Breast epithelium (tissue), 4 donors: ENCODE data around the gene CHN2. TPM values are rescaled to one million over a fixed set of nuclear protein-coding genes. Genes with fewer than 3 reads are reported as not detected.

Experiments
- DNase-seq, 2 donors: peaks; one replicate each; pipeline ENCODE4 v3.0.0-alpha.2; 2019; ENCODE audit warnings: low spot score in 2 of 2
- H3K27ac ChIP-seq, 2 donors: fragments of 200-600 bp; sonication (generic) in 1 of 2; one replicate each; pipeline ENCODE4 v1.5.1; 2016 to 2019; ENCODE audit warnings: mild to moderate bottlenecking in 1 of 2
- H3K27me3 ChIP-seq, 2 donors: fragments of 200-600 bp; sonication (generic) in 1 of 2; one replicate each; pipeline versions ENCODE4 v1.5.1 to v1.6.0; 2017 to 2019; ENCODE audit warnings: control low read depth in 1 of 2, mild to moderate bottlenecking in 1 of 2
- H3K36me3 ChIP-seq: fragments of 200-600 bp; one replicate; pipeline ENCODE4 v1.5.1; 2019
- H3K4me1 ChIP-seq, 2 donors: fragments of 200-600 bp; sonication (generic); one replicate each; pipeline ENCODE4 v1.5.1; 2016 to 2019; ENCODE audit warnings: control low read depth in 1 of 2
- H3K4me3 ChIP-seq, 3 donors: fragments of 200-600 bp; sonication (generic); 1 replicate in 2 of 3; 2 replicates in 1 of 3; pipeline ENCODE4 v1.5.1; 2016 to 2019; ENCODE audit warnings: mild to moderate bottlenecking in 3 of 3, moderate library complexity in 2 of 3
- H3K9me3 ChIP-seq, 2 donors: fragments of 200-600 bp; sonication (generic) in 1 of 2; one replicate each; pipeline ENCODE4 v1.5.1; 2016 to 2019; ENCODE audit warnings: control low read depth in 1 of 2
- CTCF ChIP-seq, 3 donors: fragments of 450-650 bp; IDR thresholded peaks; one replicate each; pipeline ENCODE4 v1.5.1; 2016 to 2017; ENCODE audit warnings: antibody characterized with exemption in 3 of 3, mild to moderate bottlenecking in 3 of 3, moderate library complexity in 3 of 3
- POLR2A ChIP-seq: fragments of 450-650 bp; IDR thresholded peaks from one replicate; pipeline ENCODE4 v1.6.1; 2016; ENCODE audit warnings: antibody characterized with exemption, mild to moderate bottlenecking, moderate library complexity
- POLR2AphosphoS5 ChIP-seq, 3 donors: sonication (generic); formaldehyde crosslinking; IDR thresholded peaks; one replicate each; pipeline ENCODE4 v1.6.1; 2017; ENCODE audit warnings: antibody characterized with exemption in 3 of 3
- intact Hi-C: fragments of 100-400 bp; cut with DNase I; formaldehyde crosslinking; loops from one replicate; pipeline ENCODE4 v1.15.1; 2023; ENCODE audit warnings: low total_unique reads
- total RNA-seq, 3 donors: library from RNA; depleted of rRNA; stranded (reverse); fragments of >200 nt; gene quantifications; one replicate each; pipeline ENCODE4 v1.1.0, GENCODE V29; 2016

The CHN2 gene
- total RNA-seq, 3 donors from 2014 or later, result 6.3 to 17.1 (median 7.9) TPM

GRCh38 chr7:29167721-29168120 lies 26.9 kb upstream of the CHN2 start:
- no peak for DNase-seq
- no peaks in the 10 kb centered on the region for H3K4me1 ChIP-seq
- peaks cover 0 to 12% of the 10 kb centered on the region in 2 donors for H3K9me3 ChIP-seq
- TF ChIP-seq POLR2AphosphoS5 (IDR thresholded peaks at IDR 0.05), result no peak
- TF ChIP-seq CTCF (IDR thresholded peaks at IDR 0.05), result no peak
- no peak for TF ChIP-seq POLR2A
- intact Hi-C loops, result no loop called here
- no peaks in the 10 kb centered on the region for H3K36me3 ChIP-seq
- H3K27me3 ChIP-seq, result no peaks in the 10 kb centered on the region
- no peak overlapping the region for H3K4me3 ChIP-seq
- no peak overlapping the region for H3K27ac ChIP-seq

- H3K9me3 ChIP-seq, result peaks cover 0 to 7% of the 10 kb centered on the region in 2 donors
- no peaks in the 10 kb centered on the region for H3K36me3 ChIP-seq
- no peaks in the 10 kb centered on the region for H3K27me3 ChIP-seq
- intact Hi-C loops, result no loop called here
- no peak for DNase-seq
- no peaks in the 10 kb centered on the region for H3K4me1 ChIP-seq
- no peak for TF ChIP-seq POLR2AphosphoS5 (IDR thresholded peaks at IDR 0.05)
- no peak for TF ChIP-seq POLR2A
- no peak for TF ChIP-seq CTCF (IDR thresholded peaks at IDR 0.05)
- no peak overlapping the region for H3K4me3 ChIP-seq
- no peak overlapping the region for H3K27ac ChIP-seq
Measured at GRCh38 chr7:29170781-29171180, 23.8 kb upstream of the CHN2 start.

GRCh38 chr7:29173458-29173857 lies 21.1 kb upstream of the CHN2 start:
- intact Hi-C loops, result no loop called here
- DNase-seq, result no peak
- no peak overlapping the region for H3K27ac ChIP-seq

GRCh38 chr7:29177963-29178600 lies 16.5 kb upstream of the CHN2 start:
- TF ChIP-seq POLR2AphosphoS5 (IDR thresholded peaks at IDR 0.05), result peak in 1 of 3 donors; percentile 37
- TF ChIP-seq POLR2A, result no peak
- TF ChIP-seq CTCF (IDR thresholded peaks at IDR 0.05), result no peak

More at GRCh38 chr7:29173458-29173857, 21.1 kb upstream of the CHN2 start:
- no peaks in the 10 kb centered on the region for H3K9me3 ChIP-seq
- TF ChIP-seq POLR2AphosphoS5 (IDR thresholded peaks at IDR 0.05), result no peak
- no peak for TF ChIP-seq POLR2A
- no peak for TF ChIP-seq CTCF (IDR thresholded peaks at IDR 0.05)
- no peaks in the 10 kb centered on the region for H3K27me3 ChIP-seq
- H3K36me3 ChIP-seq, result no peaks in the 10 kb centered on the region
- no peaks in the 10 kb centered on the region for H3K4me1 ChIP-seq
- H3K4me3 ChIP-seq, result no peak overlapping the region

GRCh38 chr7:29179115-29179514 lies 15.5 kb upstream of the CHN2 start:
- Histone ChIP-seq H3K27me3 (no peaks in the 10 kb centered on the region), H3K9me3 (no peaks in the 10 kb centered on the region), H3K4me3 (no peak overlapping the region), H3K4me1 (no peaks in the 10 kb centered on the region), H3K27ac (no peak overlapping the region), H3K36me3 (no peaks in the 10 kb centered on the region)
- DNase-seq, result no peak
- intact Hi-C loops, result no loop called here
- no peak for TF ChIP-seq POLR2AphosphoS5 (IDR thresholded peaks at IDR 0.05)
- no peak for TF ChIP-seq POLR2A
- no peak for TF ChIP-seq CTCF (IDR thresholded peaks at IDR 0.05)

More at GRCh38 chr7:29177963-29178600, 16.5 kb upstream of the CHN2 start:
- Histone ChIP-seq H3K9me3 (no peaks in the 10 kb centered on the region), H3K36me3 (no peaks in the 10 kb centered on the region), H3K27me3 (no peaks in the 10 kb centered on the region), H3K4me1 (no peaks in the 10 kb centered on the region), H3K27ac (peak overlapping the region in 1 of 2 donors; percentile 28), H3K4me3 (no peak overlapping the region)
- intact Hi-C loops, result no loop called here
- DNase-seq, result no peak
